GM21737 (cell line): ENCODE results near the gene TMUB1.

Experiments used
- ATAC-seq: cut with Tn5 transposase; IDR thresholded peaks from one replicate; pipeline ENCODE4 v1.9.1; 2021; ENCODE audit warnings: mild to moderate bottlenecking, moderate library complexity; ENCODE audit not compliant: unreplicated experiment

Gene TMUB1, protein sequence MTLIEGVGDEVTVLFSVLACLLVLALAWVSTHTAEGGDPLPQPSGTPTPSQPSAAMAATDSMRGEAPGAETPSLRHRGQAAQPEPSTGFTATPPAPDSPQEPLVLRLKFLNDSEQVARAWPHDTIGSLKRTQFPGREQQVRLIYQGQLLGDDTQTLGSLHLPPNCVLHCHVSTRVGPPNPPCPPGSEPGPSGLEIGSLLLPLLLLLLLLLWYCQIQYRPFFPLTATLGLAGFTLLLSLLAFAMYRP

DNA sequence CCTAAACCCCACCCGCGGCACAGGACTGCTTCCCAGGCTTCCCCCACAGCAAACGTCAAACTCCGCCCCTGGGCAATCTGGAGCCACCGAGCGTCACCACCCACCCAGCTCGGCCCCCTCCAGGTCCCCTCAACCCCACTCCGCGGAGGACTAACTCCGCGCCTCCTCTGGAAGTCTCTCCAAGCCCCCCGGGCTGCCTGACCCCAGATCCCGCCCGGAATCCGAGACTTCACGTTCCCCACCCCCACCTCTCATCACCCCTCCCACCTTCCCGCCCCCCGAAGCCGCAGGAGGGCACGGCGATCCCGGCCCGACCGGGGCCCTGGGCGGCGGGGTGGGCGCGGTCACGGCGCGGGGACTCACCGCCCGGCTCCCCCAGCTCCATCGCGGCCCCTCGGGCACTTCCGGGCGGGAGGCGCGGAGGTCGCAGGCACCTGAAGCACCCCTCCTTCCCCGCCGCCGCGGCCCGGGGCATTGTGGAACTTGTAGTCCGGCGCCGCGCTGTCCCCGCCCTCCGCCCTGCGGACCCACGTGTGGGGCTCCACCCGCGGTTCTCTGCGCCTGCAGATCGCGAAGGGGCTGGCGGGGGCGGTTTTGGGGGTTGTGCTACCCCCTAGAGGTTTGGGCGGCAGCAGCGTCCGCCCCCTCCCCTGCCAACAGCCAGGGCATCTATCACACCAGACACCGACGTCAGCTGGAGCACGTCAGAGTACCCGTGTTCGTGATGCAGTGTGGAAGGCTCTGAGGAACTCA lies at the start of gene TMUB1:
Gene TMUB1, minus strand, starts transcription at position 423 of the 753 bp plus-strand sequence. CDS start 930 bp downstream, outside the sequence.
- ATAC-seq = peak; percentile 42

GRCh38 chr7:151132461-151133205 lies 49.3 kb upstream of the TMUB1 start:
- ATAC-seq = no peak

DNA sequence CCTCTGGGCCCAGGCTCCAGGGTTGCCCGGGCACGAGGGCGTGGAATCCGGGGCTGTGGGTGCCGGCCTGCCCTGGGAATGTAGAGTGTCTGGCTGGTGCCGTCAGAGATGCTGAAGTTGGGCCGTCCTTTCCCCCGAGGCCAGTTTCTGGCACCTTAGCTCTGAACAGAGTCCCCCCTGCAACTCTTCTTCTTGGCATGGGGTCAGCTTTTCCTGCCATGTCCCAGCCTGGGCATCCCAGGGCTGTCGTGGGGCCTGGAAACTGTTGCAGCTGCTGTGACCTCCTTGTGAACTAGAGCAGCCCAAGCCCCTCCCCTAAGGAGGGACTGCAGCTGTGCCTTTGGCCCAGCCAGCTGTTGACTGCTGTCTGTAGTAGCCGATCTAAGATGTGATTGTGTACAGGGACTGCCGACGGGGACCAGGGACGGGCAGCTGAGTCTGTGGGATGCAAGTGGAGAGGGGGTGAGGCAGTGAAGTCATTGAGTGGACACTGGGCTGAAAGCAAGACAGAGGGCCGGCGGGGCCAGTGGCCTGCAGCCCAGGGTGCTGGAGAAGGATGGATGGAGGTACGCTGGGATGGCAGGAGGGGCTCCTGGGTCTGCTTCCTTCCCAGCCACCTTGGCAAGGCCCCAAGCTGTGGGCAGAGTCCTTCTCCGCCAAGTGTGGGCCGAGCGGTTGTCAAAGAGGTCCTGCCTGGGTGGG lies 48.5 kb upstream of the TMUB1 start:
- no peak for ATAC-seq

GRCh38 chr7:151131224-151131591 lies 47.9 kb upstream of the TMUB1 start:
- ATAC-seq = no peak

DNA sequence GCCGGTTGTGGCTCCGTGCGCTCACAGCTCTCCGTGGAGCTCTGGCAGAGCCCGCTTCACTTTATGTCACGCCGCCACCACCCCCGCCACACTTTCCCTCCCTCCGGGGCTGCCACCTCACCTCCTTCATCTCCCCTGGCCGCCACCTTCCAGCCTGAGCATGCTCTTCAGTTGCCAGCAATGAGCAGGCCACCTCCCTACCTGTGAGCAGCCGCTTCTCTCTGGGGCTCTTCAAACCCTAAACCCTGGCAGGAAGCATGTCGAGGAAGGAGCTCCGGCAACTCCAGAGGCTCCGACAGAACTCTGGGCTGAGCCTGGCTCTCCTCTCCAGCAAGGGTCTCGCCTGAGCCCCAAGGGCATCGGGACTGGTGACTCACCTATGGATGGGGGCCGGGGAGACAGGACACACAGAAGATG lies 47.5 kb upstream of the TMUB1 start:
- ATAC-seq = no peak

- no peak for ATAC-seq
Measured at GRCh38 chr7:151129960-151130591, 46.8 kb upstream of the TMUB1 start.

DNA sequence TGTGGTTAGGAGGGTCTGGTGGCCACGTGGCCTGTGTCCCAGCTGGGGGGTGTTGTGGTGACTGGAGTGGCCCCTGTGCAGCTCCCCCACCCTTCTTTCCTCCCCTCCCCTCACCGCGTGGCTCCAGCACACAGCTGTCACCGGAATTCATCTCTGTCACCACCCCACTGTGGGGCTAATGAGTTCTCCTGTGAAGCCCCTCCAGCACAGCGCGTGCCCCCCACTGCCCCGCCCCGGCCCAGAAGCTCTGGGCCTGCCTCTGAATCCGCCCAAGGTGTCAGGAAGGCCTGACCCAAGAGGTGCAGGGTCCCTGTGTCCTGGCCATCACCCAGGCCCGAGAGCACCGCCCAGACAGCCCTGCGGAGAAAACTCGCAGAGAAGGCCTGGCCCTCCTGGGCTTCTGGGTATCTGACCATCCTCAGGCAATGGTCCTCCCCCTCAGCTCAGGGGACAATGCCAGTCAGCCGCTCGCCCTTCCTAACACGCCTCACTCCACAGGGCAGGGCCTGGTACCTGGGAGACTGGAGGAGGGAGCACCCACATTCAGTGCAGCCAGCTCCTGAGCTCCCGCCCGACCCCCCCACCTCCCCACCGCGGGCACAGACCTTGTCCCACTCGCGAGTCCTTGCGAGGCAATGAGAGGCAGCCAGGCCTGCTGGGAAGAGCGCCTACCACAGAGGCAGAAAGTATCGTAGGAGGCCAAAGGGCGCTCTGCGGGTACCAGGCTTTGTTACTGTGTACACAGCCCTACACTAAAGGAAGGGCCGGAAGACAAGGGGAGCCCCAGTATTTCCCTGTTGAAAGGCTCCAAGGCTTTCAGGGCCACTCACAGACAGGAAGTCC lies 46.0 kb upstream of the TMUB1 start:
- ATAC-seq = no peak

- ATAC-seq = no peak
Measured at GRCh38 chr7:151128716-151129115, 45.4 kb upstream of the TMUB1 start.

DNA sequence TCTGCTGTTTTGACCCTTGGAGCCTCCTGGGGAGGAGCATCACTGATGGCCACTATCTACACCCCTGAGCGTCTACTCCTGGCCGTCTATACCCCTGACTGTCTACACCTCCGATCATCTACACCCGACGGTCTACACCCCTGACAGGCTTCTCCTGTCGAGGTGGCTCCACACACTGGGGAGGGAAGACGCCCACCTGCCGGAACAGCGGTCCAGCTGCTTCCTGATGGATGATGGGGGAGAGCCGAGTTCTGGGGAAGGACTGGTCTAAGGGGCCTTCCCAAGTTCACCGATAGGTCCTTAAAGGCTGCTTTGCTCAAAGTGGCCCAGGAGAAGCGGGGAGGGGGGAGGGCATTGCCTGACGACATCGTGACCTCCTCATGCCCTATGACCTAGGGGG lies 44.9 kb upstream of the TMUB1 start:
- ATAC-seq = no peak

DNA sequence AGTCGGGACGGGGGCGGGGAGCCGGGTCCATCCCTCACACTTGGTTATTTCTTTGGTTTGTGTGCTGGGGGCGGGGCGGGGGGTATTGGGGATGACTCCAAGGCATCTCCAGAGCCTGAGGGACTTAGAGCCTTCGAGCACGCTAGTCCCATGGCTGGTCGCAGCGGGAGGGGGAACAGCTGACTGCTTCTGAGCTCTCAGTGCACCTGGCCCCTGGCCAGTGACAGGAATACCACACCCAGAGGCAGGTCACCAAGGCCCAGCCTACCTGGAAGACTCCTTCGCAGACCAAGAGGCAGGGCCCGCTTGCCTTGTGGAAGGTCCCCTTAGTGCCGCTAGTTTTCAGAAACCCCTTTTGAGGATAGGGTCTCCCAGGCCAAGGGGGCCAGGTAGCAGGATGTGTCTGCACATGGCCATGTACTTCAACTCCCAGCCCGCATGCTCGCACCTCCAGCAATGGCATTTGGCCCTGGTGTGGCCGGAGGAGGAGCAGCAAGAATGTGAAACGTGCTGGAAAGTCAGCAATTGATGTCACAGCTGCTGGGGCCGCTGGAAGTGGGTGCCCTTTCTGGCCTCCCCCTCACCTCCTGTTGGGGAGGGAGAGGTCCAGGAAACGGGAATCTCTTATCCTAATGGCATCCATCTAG lies 43.3 kb upstream of the TMUB1 start:
- ATAC-seq = no peak

DNA sequence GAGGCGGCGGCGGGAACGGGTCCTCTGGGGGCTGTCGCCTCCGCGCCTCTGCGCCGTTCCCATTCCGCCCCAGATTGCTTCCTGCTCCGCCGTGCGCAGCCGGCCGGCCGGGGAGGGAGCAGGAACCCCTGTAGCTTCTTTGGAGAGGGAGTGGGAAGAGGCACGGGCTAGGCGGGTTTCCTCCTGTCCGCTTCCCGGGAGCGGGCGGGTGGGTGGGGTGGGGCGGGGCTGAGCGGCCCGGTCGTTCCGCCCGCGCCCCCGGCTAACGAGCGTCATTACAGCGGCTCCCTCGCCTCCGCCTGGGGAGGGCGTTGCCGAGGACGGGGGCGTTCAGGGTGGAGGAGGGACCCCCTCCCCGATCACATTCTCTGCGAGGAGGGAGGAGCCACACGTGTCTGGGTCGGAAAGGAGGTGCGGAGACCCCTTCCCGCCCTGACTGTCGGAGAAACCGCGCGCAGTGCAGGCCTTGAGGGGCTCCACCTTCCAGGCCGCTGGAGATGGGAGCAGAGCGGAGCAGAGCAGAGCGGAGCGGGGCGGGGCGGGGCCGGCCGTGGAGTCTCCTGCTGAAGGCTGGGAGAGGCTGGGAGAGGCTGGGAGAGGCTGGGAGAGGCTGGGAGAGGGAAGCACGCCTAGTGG lies 42.7 kb upstream of the TMUB1 start:
- no peak for ATAC-seq

DNA sequence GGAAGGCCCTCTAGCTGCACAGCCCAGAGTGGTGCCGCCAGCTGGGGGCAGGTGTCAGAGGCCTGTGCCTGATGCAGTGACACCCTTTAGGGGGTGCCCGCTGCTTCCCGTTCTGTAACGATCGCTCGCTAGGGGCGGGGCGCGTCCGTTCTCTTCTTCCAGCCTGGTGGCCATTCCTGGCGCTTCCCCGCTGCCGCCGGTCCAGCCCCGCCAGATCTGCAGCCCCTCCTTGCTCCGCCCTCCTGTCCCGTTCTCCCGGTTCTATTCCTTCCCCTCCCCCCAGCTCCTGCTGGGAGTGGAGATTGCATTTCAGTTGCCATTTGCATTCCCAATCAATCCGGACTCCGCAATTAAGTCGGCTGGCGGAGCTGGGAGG lies 42.2 kb upstream of the TMUB1 start:
- ATAC-seq = no peak

DNA sequence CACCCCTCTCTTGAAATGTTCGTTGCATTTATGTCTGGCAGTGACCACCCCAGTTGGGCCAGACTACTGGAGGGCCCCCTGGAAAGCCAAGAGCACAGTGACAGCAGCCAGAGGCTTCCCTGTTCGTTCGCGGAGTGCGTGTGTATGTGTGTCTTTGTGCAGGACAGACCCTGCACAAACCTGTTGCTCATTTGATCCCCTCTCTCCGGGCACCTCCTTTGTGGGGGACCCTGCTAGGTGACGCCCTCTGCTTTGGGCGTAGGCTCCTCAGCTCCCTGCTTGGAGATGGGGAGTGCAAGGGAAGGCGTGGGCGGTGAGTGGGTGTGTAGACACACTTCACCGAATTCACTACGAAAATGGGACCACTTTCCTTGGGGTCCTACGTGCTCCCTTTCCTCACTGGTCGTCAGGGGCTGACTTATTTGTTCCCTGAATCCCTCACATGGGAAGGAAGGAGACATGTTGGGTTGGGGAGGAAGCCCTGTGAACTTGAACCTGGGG lies 41.7 kb upstream of the TMUB1 start:
- no peak for ATAC-seq

DNA sequence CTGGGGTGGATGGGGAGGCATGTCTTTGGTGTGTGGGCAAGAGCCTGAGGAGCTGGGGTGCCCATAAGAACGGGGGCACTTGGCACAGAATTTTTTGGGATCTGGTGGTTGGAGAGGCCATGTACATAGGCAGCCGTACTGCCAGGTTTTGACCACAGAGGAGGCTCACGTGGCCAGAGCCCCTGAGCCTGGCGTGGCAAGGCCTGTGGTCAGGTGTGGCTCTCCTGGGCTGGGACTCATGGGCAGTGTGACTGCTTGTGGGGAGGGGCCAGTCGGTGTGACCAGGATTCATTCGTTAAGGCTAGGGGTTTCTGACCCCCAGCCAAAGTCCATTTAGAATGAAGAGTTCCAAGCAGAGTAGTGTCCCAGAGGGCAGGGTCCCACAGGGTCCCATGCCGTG lies 41.2 kb upstream of the TMUB1 start:
- ATAC-seq = no peak

DNA sequence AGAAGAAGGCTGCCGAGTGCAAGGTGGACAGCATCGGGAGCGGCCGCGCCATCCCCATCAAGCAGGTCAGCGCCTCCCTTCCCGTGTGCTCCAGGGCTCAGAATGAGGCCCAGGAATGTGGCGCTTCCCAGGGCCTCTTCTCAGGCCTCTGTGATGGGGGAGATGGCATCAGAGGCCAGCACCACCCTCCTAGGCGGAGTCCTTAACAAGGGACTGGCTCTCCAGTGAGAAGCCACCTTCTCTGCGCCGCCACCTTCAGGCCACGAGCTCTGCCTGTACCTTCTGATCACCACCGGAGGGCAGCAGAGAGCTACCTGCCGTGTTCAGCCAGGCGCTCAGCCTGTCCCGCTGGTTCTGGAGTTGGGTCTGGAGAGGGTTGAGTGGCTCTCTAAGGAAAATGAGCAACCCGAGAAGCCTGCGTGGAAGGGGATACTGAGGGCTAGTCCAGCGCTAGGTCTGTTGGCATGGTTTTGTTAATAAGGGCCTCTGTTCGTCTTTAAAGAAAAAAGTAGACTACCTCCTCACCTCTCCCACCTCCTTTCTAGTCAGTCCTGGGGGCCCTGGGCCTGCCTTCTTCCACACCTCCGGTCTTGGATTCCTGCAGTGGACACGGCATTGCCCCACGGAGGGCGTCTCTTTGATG lies 40.6 kb upstream of the TMUB1 start:
- ATAC-seq = peak; percentile 55

- no peak for ATAC-seq
Measured at GRCh38 chr7:151123158-151123821, 40.0 kb upstream of the TMUB1 start.

DNA sequence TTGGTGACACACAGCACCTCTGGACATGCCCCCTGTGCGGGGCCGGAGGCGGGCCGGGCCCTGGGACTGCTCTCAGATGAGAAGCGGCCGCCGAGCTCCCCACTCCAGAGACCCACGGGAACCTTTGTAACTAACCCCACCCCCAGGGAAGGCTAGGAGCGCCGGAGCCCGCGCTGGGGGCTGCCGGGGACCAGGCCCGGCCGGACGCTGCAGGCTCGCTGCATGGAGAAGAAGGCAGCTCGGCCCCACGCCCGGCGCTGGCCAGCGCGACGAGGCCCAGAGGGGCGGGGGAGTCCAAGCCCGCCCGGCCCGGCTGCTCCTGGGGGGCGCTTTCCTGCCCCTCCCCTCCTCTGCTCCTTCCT lies 39.5 kb upstream of the TMUB1 start:
- no peak for ATAC-seq

DNA sequence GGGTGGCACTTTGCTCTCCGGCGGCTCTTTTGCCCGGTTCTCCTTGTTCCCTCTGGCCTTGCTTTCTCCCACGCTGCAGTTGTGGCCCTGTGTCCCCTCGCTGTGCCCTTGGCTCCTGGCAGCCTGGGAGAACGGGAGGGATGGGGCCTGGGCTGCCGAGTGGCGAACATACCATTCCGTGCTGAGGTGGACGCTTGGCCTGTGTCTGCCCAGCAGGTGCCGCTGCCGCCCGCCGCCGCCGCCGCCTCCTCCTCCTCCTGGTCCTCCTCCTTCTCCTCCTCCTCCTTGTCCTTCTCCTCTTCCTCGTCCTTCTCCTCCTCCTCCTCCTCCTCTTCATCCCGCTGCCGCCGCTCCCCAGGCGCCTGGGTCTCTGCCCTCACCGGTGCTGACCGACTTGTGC lies 39.0 kb upstream of the TMUB1 start:
- no peak for ATAC-seq
